GM19238 (cell line): Measurements from ENCODE around the gene CCNA1.
A peak's percentile ranks its signal among the peaks of the same experiment; 100 is the strongest.

Source experiments
- DNase-seq: peaks from one replicate; pipeline ENCODE4 v3.0.0; 2011; ENCODE audit warnings: low spot score; ENCODE audit not compliant: insufficient read length

Gene CCNA1

DNA sequence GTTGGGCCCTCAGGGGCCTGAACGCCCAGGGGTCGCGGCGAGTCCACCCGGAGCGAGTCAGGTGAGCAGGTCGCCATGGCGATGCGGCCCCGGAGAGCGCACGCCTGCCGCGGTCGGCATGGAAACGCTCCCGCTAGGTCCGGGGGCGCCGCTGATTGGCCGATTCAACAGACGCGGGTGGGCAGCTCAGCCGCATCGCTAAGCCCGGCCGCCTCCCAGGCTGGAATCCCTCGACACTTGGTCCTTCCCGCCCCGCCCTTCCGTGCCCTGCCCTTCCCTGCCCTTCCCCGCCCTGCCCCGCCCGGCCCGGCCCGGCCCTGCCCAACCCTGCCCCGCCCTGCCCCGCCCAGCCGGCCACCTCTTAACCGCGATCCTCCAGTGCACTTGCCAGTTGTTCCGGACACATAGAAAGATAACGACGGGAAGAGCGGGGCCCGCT lies at the start of gene CCNA1:
TSS of gene CCNA1 (plus strand) at position 390 of the 439 bp plus-strand sequence. CDS start 562 bp downstream, outside the sequence.
- no peak for DNase-seq

DNA sequence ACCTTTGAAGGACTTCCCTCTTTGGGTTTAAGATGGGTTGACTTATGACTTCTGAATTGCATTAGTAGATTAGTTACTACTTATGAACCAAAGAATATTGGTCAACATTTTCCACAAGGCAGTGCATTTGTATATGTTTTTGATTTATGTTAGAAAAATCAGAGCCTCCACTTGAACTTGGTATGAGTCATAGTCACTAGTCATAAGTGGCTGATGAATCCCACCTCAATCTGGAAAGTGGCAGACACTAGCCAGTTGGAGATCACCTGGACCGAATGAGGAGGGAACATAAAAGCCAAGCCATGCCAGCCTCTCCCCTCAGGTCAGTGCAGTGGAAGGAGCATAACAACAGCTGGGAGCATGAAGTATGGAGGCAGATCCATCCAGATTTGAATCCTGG lies 46.8 kb upstream of the CCNA1 start:
- no peak for DNase-seq

DNA sequence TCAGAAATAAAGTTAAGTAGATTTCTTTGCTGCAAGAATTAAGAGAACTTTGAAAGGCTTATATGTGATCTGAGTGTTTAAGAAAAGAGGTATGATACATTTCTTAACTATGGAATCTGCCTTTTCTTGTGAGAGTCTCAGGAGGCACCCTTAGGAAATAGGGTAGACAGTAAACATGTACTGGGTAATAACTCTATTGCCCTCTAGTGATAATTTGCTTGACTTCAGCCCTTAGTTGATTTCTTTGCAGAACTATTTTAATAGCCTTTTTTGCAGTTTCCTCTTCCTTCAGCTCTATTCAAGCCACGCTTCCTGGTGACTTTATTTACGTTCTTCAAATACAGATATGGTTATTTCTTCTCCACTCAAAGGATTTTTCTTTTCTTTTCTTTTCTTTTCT lies 37.0 kb upstream of the CCNA1 start:
- peak; percentile 2 for DNase-seq

DNA sequence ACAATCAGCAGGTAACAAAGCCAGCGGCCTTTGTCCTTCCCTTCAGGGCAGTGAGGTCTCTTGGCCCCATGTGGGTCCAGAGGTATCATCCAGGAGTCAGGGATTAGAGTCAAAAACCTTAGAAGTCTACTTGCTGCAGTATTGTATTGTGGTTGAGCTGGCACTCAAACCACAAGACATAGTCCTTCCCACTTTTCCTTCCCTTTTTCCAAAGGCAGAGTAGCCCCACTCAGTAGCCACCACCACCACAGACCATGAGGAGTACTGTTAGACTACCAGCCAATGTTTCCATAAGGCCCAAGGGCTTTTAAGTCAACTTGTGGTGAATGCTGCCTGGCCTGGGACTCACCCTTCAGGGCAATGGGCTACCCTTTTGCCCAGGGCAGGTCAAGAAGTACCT lies 27.1 kb upstream of the CCNA1 start:
- no peak for DNase-seq

DNA sequence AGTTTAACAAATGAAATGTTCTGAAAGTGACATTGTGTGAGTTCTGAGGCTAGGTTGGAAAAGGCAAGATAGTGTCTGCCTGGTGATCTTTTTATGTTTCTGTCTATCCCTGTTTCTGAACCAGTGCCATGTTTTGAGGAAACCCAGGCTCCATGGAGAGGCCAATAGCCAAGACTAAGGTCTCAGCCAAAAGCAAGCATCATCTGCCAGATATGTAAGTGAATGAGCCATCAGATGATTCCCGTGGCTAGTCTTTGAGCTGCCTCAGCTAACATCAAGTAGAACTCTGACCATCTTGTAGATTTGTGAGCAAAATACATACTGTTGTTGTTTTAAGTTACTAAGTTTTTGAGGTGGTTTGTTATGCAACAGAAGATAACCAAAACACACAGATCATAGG lies 19.6 kb upstream of the CCNA1 start:
- no peak for DNase-seq

DNA sequence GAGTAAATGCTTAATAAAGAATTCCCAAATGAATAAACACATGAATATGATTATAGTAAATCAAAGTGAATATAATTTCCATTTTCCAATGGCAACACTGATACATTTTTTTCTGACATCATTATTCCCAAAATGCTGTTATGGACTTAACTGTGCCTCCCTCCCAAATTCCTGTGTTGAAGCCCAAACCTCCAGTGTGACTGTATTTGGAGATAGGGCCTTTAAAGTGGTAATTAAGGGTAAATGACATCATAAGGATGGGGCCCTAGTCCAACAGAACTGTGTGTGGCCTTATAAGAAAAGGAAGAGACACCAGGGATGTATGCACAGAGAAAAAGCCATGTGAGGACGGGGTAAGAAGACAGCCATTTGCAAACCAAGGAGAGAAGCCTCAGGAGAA lies 19.1 kb upstream of the CCNA1 start:
- DNase-seq, result no peak

DNA sequence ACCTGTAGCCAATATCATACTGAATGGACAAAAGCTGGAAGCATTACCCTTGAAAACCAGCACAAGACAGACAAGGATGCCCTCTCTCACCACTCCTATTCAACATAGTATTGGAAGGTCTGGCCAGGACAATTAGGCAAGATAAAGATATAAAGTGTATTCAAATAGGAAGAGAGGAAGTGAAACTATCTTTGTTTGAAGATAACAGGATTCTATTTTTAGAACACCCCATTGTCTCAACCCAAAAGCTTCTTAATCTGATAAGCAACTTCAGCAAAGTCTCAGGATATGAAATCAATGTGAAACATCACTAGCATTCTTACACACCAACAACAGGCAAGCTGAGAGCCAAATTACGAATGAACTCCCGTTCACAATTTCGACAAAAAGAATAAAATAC lies 17.8 kb upstream of the CCNA1 start:
- DNase-seq, result no peak

DNA sequence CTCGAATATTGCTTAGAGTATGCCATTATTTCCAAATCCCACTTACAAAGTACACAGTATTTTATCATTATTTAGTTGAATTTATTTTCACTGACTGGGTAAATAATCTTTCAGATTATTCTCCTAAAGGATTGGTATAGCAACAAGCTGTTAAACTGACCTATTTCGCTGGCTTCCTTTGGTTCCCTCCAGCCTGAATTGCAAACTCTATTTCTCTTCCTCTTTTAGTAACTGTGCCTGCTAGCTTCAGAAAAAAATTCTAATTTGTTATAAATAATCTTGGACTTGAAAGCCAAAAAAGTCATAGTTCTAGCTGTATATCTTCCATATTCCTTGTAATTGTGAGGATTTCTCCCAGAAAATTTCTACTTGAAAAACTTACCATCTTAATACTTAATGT lies 15.0 kb upstream of the CCNA1 start:
- DNase-seq, result no peak

DNA sequence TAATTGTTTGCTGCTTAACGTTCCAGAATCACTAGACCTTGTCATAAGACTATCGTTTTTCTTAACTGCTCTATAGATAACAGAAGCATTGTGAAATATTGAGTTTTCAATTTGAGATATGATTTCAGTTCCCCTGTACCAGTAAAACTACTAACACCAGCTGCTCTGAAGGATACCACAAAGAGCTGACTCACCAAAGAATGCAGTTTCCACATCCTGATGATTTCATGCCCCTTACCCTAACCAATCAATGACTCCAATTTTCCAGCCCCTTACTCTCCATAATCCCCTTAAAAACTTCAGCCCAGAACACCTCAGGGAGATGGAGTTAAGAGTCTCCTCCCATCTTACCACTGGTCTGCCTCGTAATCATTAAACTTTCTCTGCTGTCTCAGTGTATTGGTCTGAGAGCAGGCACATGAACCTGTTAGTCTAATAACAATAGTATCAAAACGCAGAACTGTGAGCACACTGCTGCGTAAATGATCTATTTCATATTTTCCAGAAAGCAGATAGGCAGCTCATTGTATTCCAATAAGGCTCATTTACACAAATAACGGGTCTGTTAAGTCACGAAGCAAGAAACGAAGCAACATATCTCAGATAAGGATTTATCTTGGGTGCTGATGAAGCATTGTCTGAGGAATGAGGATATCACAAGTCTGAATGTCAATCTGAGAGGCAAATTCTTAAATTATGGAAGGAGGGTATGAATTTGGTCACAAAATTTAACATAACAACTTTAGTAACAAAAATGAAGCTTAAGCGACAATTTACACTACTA lies 14.1 kb upstream of the CCNA1 start:
- DNase-seq, result no peak

DNA sequence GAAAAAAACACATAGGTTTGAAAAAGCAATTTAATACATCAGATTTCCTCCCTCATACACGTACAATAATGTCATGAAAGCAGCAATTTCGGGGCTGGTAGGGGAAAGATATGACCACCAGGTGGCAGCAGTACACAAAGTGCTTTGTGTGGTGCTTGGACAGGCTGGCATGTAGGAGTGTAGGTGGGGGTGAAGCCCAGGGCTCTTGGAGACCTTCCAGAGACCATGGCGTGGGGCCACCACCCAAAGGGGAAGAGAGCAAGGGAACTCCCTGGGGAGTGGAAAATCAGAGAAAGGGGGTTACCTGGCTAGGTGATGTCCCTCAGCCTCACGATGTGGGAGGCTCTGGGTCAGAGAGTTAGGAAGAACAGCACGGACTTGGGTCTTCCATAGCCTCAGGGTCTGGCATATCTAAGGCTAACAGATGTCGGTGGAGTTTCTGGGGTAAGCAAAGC lies 11.8 kb upstream of the CCNA1 start:
- peak; percentile 31 for DNase-seq

DNA sequence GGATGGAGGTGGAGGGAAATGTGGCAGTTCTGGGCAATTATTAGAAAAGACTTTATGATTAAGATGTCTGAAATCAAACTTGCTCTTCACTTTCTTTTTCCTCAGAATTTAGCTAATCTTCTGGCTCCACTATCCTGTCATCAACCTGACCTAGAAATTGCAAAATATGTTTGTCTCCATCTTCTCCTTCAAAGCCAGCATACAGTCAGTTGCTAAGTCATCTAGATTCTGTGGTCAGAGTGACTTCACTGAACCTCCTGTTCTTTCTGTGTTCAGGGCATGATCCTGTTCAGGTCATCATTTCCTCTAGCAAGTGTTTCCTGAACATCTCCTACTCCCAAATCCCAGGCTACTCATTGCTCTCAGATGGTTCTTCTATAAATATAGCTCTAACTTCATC lies 10.8 kb upstream of the CCNA1 start:
- DNase-seq, result no peak

DNA sequence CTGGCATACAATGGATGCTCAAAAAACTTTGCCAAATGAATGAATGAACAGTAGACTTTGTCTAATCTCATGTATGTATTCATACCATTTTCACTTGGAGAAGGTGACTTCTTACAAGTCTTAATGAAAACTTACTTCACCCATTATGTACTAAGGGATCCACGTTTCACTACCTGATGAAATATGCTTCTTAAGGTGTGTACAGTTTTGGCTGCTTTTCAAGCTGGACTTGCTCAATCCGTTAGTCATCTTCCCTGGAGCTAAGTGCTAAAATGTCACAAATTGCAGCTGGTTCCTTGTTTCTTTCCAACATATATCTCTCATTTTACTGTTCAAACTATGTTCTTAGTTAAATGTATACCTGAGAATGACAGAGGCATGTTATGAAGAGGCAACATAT lies 4.2 kb upstream of the CCNA1 start:
- DNase-seq, result no peak

DNA sequence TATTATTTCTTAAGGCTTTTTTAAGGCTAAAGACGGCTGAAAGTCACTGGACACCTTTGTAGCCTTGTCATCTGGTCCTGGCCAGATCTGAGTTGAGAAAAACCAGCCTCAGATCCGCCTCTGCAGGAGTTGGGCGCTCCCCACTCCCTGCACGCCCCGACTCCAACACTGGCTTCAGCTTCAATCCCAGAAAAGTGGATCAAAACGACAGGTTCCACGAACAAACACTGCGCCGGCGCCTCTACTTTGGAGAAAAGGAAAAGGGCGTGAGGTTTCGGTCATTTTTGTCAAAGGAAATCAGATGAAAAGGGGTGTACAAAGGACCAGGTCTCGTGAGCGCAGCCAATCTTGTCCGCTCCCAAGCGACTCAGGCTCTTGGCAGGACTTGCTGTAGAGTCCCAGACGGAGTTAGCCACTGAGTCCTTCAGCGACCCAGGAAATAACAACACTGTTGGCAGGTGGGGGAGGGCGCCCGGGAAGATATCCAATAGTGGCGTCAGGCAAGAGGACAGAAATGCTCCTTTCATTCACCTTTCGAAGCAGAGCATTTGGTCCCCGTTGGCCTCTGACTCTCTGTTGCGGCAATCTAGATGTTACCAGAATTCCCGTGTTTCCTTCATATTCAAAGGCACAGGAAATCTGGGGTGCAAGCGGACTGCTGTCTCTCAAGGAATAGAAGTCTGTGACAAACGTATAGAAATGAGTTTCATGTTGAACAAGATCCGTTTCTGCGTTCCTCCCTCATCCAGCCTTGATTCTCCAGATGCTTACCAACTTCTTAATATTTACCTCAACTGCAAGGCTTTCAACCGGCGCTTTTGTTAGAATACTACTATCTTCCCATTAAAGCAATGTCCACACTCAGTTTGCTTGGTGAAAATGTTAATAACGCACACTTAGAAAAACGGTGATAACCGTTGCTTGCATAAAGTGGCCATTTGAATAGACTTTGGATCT lies 1.8 kb upstream of the CCNA1 start:
- no peak for DNase-seq

DNA sequence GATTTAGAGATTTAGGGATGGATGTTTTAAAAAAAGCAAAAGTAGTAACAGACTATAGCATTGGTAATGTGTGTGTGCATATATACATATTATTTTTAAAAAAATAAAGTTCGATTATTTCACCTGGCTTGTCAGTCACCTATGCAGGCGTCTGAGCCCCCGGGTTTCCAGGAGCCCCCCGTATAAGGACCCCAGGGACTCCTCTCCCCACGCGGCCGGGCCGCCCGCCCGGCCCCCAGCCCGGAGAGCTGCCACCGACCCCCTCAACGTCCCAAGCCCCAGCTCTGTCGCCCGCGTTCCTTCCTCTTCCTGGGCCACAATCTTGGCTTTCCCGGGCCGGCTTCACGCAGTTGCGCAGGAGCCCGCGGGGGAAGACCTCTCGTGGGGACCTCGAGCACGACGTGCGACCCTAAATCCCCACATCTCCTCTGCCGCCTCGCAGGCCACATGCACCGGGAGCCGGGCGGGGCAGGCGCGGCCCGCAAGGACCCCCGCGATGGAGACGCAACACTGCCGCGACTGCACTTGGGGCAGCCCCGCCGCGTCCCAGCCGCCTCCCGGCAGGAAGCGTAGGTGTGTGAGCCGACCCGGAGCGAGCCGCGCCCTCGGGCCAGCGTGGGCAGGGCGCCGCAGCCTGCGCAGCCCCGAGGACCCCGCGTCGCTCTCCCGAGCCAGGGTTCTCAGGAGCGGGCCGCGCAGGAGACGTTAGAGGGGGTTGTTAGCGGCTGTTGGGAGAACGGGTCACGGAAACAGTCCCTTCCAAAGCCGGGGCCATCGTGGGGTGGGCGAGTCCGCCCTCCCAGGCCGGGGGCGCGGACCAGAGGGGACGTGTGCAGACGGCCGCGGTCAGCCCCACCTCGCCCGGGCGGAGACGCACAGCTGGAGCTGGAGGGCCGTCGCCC lies 840 bp upstream of the CCNA1 start:
- no peak for DNase-seq

DNA sequence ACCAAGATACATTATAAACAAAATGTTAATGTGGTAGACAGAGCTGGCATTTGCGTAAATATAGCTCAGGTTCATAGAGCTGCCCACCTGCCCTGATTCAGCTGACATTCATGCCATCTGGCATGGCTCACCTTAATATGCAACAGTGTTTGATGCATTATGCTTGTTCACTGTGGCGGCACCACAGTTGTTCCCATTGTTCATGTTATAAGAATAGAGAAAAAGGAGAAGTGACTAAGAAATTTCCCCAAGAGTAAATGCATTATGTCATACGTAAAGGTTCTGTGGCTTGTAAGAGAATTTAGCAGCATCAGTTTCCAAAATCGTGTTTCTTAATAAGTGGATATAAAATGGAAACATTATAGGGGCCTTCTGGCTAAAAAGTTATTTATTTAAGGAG lies 4.5 kb downstream of the CCNA1 start:
- no peak for DNase-seq

DNA sequence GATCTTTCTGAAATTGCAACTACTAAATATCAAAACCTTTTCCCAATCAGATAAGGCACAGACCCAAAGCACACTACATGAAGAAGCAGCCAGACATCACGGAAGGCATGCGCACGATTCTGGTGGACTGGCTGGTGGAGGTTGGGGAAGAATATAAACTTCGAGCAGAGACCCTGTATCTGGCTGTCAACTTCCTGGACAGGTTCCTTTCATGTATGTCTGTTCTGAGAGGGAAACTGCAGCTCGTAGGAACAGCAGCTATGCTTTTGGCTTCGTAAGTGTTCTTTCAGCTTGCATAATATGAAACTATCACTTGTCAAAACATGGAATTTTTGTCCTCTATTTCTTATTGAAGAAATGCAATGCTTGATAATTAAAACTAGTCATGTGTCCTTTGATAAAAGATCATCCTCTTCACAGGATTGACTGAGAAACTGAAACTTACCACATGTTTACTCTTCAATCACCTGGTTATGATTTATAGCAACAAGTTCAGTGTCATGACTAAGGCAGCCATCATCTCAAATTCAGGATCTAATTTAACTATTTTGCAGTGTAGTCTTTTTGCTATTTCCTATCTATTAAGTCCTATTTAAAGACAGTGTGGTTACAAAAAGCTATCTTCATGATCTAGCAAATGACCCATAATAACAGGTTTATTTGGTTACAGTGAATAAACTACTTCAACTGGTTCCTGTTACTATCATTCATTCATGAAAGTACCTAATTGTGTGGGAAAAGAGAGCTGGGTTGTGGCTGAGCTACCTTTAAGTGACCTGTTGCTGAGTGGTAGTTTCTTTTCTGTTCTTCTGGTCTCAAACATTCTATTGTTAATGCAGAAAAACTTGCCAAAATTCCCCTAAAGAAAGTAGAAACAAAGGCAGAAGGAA lies 6.5 kb downstream of the CCNA1 start:
- no peak for DNase-seq

DNA sequence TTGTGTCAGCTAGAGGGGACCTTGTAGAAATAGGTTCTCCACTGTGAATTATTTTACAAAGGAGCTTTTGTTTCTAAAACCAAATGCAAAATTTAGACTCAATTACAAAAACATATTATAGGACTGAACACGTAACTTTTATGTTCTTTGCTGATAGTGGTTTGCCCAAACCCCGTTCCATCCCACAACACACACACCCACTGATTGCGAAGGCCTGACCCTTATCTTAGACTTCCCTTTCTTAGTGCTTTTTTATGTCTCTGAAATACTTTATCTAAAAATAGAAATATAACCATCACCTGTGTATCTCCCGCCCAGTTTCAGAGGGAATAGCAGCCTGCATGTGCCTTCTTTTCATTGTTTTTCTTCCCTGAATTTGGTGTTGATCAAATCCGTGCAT lies 13.0 kb downstream of the CCNA1 start:
- DNase-seq, result no peak

DNA sequence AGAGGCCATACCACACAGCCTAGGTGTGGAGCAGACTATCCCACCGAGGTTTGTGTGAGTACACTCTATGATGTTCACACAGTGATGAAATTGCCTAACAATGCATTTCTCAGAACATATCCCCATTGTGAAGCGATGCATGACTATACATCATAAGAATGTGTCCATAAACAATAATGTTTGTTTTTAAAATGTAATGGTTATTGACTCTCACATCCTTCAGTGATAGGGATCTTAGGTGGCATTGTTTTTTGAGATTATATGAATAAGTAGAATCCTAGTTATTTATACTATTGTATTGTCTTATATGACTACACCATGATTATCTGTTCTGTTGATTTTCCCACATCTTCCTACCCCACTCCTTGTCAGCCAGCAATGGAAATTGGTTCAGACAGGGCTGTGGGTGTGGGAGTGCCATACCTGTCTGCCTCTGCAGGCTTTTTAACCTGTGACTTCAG lies 13.6 kb downstream of the CCNA1 start:
- no peak for DNase-seq

DNA sequence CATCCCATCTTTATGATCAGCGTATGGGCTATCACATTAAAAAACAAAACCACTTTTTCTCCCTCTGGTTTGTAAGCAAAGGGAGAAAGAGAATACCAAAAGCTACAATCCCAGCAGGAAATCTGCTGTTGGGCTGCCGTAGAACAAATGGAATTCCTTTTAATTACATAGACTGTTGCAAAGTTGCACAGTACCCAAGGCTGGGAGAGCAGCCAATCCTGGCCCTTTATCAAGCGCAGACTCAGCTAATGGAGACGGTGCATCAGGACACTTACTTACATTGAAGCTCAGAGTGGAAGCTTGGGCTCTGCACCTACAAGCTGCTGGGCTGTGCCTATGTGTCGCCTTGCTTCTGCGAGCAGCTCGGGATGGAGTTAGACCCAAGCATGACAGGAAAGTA lies 15.2 kb downstream of the CCNA1 start:
- DNase-seq, result no peak

DNA sequence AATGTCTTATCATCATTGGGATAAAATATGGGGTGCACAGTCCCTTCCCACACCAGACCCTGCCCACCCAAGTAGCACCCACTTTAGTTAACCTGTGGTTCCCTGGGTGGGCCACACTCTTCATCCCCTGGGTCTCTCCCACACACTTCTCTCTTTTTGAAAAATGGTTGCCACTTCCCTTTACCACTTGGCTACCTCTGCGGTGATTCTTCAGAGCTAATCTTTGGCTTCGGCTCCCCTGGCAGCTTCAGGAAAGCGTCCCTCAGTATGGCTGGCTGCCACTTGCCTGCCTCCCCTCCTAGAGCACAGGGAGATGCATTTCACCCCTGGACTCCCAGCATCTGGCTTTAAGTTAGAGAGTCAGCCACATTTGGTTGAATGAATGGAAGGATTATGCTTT lies 18.2 kb downstream of the CCNA1 start:
- no peak for DNase-seq
